IMR-90 (cell line): Measurements from ENCODE around the gene CHAF1B. TPM values are rescaled to one million over a fixed set of nuclear protein-coding genes. Genes with fewer than 3 reads are reported as not detected.

Source experiments
- ATAC-seq: fragments of 200-7000 bp; cut with Tn5 transposase; 2 replicates; pipeline ENCODE4 v1.9.1; 2020; ENCODE audit warnings: low read depth, mild to moderate bottlenecking, moderate library complexity
- BruUV-seq: library from RNA; stranded (reverse); fragments of 400-500 nt; replicated peaks from 2 replicates; lab custom pipeline; 2021; lab: Mats Ljungman, UMichigan
- CTCF ChIA-PET: fragments of 300-600 bp; formaldehyde crosslinking; extraction: SDS; loops from one replicate; lab custom pipeline; 2021; ENCODE audit warnings: antibody characterized with exemption; lab: Yijun Ruan, JAX
- POLR2A ChIA-PET: fragments of 300-600 bp; sonication (Branson Sonifier 250); formaldehyde crosslinking; loops from one replicate; lab custom pipeline; 2022; ENCODE audit warnings: antibody characterized with exemption; ENCODE audit not compliant: unreplicated experiment; lab: Charles Lee
- DNase-seq: peaks from one replicate; pipeline ENCODE4 v3.0.0; 2013
- H2AFZ ChIP-seq: replicated peaks from 2 replicates; pipeline ENCODE3; 2013; ENCODE audit warnings: low read length, mild to moderate bottlenecking; ENCODE audit not compliant: poor library complexity
- H2AK5ac ChIP-seq: 2 replicates; pipeline ENCODE4 v1.6.1; 2013; ENCODE audit warnings: low read depth, low read length, inconsistent platforms
- H2AK9ac ChIP-seq: replicated peaks from 2 replicates; pipeline ENCODE3; 2013; ENCODE audit warnings: mild to moderate bottlenecking, low read depth, low read length, moderate library complexity; ENCODE audit not compliant: poor library complexity
- H2BK120ac ChIP-seq: 2 replicates; pipeline ENCODE4 v1.6.1; 2013; ENCODE audit warnings: low read depth, low read length, inconsistent platforms
- H2BK15ac ChIP-seq: 3 replicates; pipeline ENCODE4 v1.6.1; 2013; ENCODE audit warnings: low read depth, low read length, inconsistent platforms
- H2BK20ac ChIP-seq: 2 replicates; pipeline ENCODE4 v1.6.1; 2013; ENCODE audit warnings: low read depth, mild to moderate bottlenecking, inconsistent platforms, low read length, moderate library complexity
- H2BK5ac ChIP-seq: 2 replicates; pipeline ENCODE4 v1.6.1; 2013; ENCODE audit warnings: mild to moderate bottlenecking, low read depth, low read length, inconsistent platforms; ENCODE audit not compliant: poor library complexity, severe bottlenecking
- H3K14ac ChIP-seq: replicated peaks from 2 replicates; pipeline ENCODE4 v1.6.1; 2013; ENCODE audit warnings: low read depth, low read length, inconsistent platforms
- H3K18ac ChIP-seq: 2 replicates; pipeline ENCODE4 v1.6.1; 2013; ENCODE audit warnings: low read depth, low read length, control low read depth
- H3K23ac ChIP-seq: 2 replicates; pipeline ENCODE4 v1.6.1; 2013; ENCODE audit warnings: low read depth, low read length, inconsistent platforms
- H3K27ac ChIP-seq: 2 replicates; pipeline ENCODE4 v1.5.1; 2013; ENCODE audit warnings: mild to moderate bottlenecking, control low read depth, low read length; ENCODE audit not compliant: insufficient read depth
- H3K27me3 ChIP-seq: 2 replicates; pipeline ENCODE4 v1.6.1; 2013; ENCODE audit warnings: low read length; ENCODE audit not compliant: control insufficient read depth, insufficient read depth
- H3K36me3 ChIP-seq: 2 replicates; pipeline ENCODE4 v1.6.1; 2013; ENCODE audit warnings: low read length, mixed read lengths; ENCODE audit not compliant: control insufficient read depth, insufficient read depth
- H3K4ac ChIP-seq: 2 replicates; pipeline ENCODE4 v1.6.1; 2013; ENCODE audit warnings: low read depth, low read length, inconsistent platforms
- H3K4me1 ChIP-seq: 2 replicates; pipeline ENCODE4 v1.6.1; 2013; ENCODE audit warnings: low read length, mixed read lengths; ENCODE audit not compliant: control insufficient read depth, insufficient read depth
- H3K4me2 ChIP-seq: 2 replicates; pipeline ENCODE4 v1.6.1; 2013; ENCODE audit warnings: low read depth, mild to moderate bottlenecking, control low read depth, low read length, moderate library complexity
- H3K4me3 ChIP-seq: 2 replicates; pipeline ENCODE4 v1.5.1; 2013; ENCODE audit warnings: low read depth, mild to moderate bottlenecking, control low read depth, low read length, moderate library complexity; ENCODE audit not compliant: insufficient read depth
- H3K56ac ChIP-seq: 2 replicates; pipeline ENCODE4 v1.6.1; 2013; ENCODE audit warnings: low read length, inconsistent platforms; ENCODE audit not compliant: insufficient read depth; ENCODE audit errors: extremely low read depth
- H3K79me1 ChIP-seq, 2 experiments: 2 replicates each; pipeline ENCODE4 v1.6.1; 2013; ENCODE audit warnings: low read length in 2 of 2, inconsistent platforms in 1 of 2, low read depth in 1 of 2
- H3K9ac ChIP-seq: 2 replicates; pipeline ENCODE4 v1.6.1; 2013; ENCODE audit warnings: low read depth, low read length, control low read depth
- H3K9me1 ChIP-seq: 2 replicates; pipeline ENCODE4 v1.6.1; 2013; ENCODE audit warnings: low read length, inconsistent platforms; ENCODE audit not compliant: insufficient read depth
- H3K9me3 ChIP-seq: 2 replicates; pipeline ENCODE4 v1.6.1; 2013; ENCODE audit warnings: low read length; ENCODE audit not compliant: control insufficient read depth, insufficient read depth
- H4K20me1 ChIP-seq: 2 replicates; pipeline ENCODE4 v1.6.1; 2013; ENCODE audit warnings: low read length, inconsistent platforms; ENCODE audit not compliant: insufficient read depth
- H4K5ac ChIP-seq: 2 replicates; pipeline ENCODE4 v1.6.1; 2013; ENCODE audit warnings: mild to moderate bottlenecking, low read depth, low read length, control low read depth
- H4K8ac ChIP-seq, 2 experiments: 2 replicates each; pipeline ENCODE4 v1.6.1; 2013; ENCODE audit warnings: low read depth in 2 of 2, low read length in 2 of 2, control low read depth in 1 of 2, inconsistent platforms in 1 of 2
- H4K91ac ChIP-seq: 2 replicates; pipeline ENCODE4 v1.6.1; 2013; ENCODE audit warnings: low read depth, low read length, inconsistent platforms; ENCODE audit not compliant: insufficient read depth
- BHLHE40 ChIP-seq: fragments of 150-350 bp; IDR thresholded peaks from 2 replicates; pipeline ENCODE4 v1.6.1; 2016; ENCODE audit warnings: mild to moderate bottlenecking, low read depth, low read length
- CEBPB ChIP-seq: IDR thresholded peaks from 2 replicates; pipeline ENCODE4 v1.6.1; 2012; ENCODE audit warnings: low read depth, low read length, improper control_type of control experiment
- CHD1 ChIP-seq: IDR thresholded peaks from 2 replicates; pipeline ENCODE4 v1.6.1; 2012; ENCODE audit warnings: low read depth, low read length, improper control_type of control experiment
- MAFK ChIP-seq: IDR thresholded peaks from 2 replicates; pipeline ENCODE4 v1.6.1; 2012; ENCODE audit warnings: low read depth, low read length, improper control_type of control experiment
- RAD21 ChIP-seq: IDR thresholded peaks from 2 replicates; pipeline ENCODE4 v1.6.1; 2012; ENCODE audit warnings: low read length, improper control_type of control experiment
- RFX5 ChIP-seq: IDR thresholded peaks from 2 replicates; pipeline ENCODE4 v1.8.0; 2012; ENCODE audit warnings: low read depth, mild to moderate bottlenecking, low read length, moderate library complexity
- WGBS, 2 experiments: methylation state at CpG; one replicate each; pipeline versions ENCODE4 v1.1.5 to v1.1.7; 2013; ENCODE audit warnings: missing lambda C conversion rate in 2 of 2; ENCODE audit not compliant: insufficient read length in 1 of 2; ENCODE audit errors: extremely low coverage in 2 of 2; 5-methylcytosine and 5-hydroxymethylcytosine counted together
- dilution Hi-C: fragments of 300-500 bp; cut with HindIII; formaldehyde crosslinking; loops from one replicate; pipeline ENCODE4 v1.14.3; 2018; ENCODE audit warnings: low sequenced_read_pairs; ENCODE audit not compliant: unreplicated experiment
- in situ Hi-C: fragments of 300-500 bp; cut with MboI; formaldehyde crosslinking; loops from 3 replicates; pipeline ENCODE4 v1.14.3; 2019; ENCODE audit warnings: low sequenced_read_pairs, inconsistent platforms, mixed read lengths
- intact Hi-C: fragments of 100-400 bp; cut with micrococcal nuclease; formaldehyde crosslinking; loops from 2 replicates; pipeline ENCODE4 v1.10.0; 2022
- polyA plus RNA-seq, 3 experiments: library from polyadenylated mRNA; depleted of rRNA; stranded (reverse); fragments of >200 nt; gene quantifications; 2 replicates each; pipeline ENCODE4 v1.2.3, GENCODE V29; 2012; ENCODE audit warnings: low replicate concordance in 1 of 3
- total RNA-seq: library from RNA; depleted of rRNA; stranded (reverse); fragments of >200 nt; gene quantifications from 2 replicates; pipeline ENCODE4 v1.2.3, GENCODE V29; 2012
- TF ChIP-seq, protein P1 (sequence below): fragments of 150-350 bp; IDR thresholded peaks from 2 replicates; pipeline ENCODE4 v1.6.1; 2017; ENCODE audit warnings: mild to moderate bottlenecking, antibody characterized with exemption, low read length, low read depth
- TF ChIP-seq, protein P2 (sequence below): fragments of 150-350 bp; IDR thresholded peaks from 2 replicates; pipeline ENCODE4 v1.6.1; 2016; ENCODE audit warnings: low read depth, mild to moderate bottlenecking, low read length, moderate library complexity, borderline replicate concordance

CHAF1B gene
- total and polyA plus RNA-seq, 2 of the 4 experiments (the other 2 are of a cell fraction): 4.5 to 6.4 TPM

DNA sequence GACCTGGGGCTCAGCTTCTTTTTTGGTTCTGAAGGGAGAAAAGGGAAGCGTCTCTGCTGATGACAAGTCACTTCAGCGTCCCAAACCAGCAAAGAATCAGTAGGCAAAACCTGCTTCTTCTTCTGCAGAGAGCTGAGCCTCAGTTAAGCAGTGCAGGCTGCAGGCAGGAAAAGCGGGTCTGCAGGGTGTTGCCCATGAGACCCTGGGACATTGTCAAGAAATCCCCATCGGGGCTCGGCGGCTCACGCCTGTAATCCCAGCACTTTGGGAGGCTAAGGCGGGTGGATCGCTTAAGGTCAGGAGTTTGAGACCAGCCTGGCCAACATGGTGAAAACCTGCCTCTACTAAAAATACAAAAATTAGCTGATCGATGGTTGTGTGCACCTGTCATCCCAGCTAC, 78.0 kb downstream of the CHAF1B start:
- CTCF ChIA-PET: no interaction called here

More for the DNA sequence above, 78.0 kb downstream of the CHAF1B start:
- no peak overlapping the region for H4K5ac ChIP-seq
- H2AFZ ChIP-seq: no peak overlapping the region
- intact Hi-C loops (no loop called here), dilution Hi-C loops (no loop called here), in situ Hi-C loops (no loop called here)
- H3K4me3 ChIP-seq: no peak overlapping the region
- no TSS peak for BruUV-seq
- H2BK120ac ChIP-seq: no peak overlapping the region
- no peak overlapping the region for H2BK5ac ChIP-seq
- POLR2A ChIA-PET: no interaction called here
- no peaks in the 10 kb centered on the region; the same call in 1 of the 2 replicates for H3K4me1 ChIP-seq
- no peaks in the 10 kb centered on the region for H3K9me3 ChIP-seq
- no peak overlapping the region for H3K27ac ChIP-seq
- no peak for TF ChIP-seq BHLHE40
- no peak for TF ChIP-seq MAFK
- TF ChIP-seq RFX5: no peak
- TF ChIP-seq, protein P1, sequence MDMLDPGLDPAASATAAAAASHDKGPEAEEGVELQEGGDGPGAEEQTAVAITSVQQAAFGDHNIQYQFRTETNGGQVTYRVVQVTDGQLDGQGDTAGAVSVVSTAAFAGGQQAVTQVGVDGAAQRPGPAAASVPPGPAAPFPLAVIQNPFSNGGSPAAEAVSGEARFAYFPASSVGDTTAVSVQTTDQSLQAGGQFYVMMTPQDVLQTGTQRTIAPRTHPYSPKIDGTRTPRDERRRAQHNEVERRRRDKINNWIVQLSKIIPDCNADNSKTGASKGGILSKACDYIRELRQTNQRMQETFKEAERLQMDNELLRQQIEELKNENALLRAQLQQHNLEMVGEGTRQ: no peak
- TF ChIP-seq CHD1: no peak
- TF ChIP-seq CEBPB: no peak
- TF ChIP-seq, protein P2, sequence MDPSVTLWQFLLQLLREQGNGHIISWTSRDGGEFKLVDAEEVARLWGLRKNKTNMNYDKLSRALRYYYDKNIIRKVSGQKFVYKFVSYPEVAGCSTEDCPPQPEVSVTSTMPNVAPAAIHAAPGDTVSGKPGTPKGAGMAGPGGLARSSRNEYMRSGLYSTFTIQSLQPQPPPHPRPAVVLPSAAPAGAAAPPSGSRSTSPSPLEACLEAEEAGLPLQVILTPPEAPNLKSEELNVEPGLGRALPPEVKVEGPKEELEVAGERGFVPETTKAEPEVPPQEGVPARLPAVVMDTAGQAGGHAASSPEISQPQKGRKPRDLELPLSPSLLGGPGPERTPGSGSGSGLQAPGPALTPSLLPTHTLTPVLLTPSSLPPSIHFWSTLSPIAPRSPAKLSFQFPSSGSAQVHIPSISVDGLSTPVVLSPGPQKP: no peak
- TF ChIP-seq RAD21: no peak
- H3K9ac ChIP-seq: no peak overlapping the region
- H2BK20ac ChIP-seq: no peak overlapping the region
- no peak overlapping the region for H2BK15ac ChIP-seq
- H3K18ac ChIP-seq: no peak overlapping the region
- no peak overlapping the region for H4K91ac ChIP-seq
- H3K9me1 ChIP-seq: no peaks in the 10 kb centered on the region; the same call in 1 of the 2 replicates
- no peak overlapping the region for H3K14ac ChIP-seq
- H3K56ac ChIP-seq: no peak overlapping the region
- no peak overlapping the region for H4K8ac ChIP-seq
- no peak overlapping the region for H2AK5ac ChIP-seq
- no CpG with 5 or more reads among the region's 10 CpGs for WGBS, 2 experiments
- ATAC-seq (no peak), DNase-seq (no peak)
- no peaks in the 10 kb centered on the region for H3K79me1 ChIP-seq
- no peaks in the 10 kb centered on the region for H4K20me1 ChIP-seq
- H2AK9ac ChIP-seq: no peak overlapping the region
- no peaks in the 10 kb centered on the region for H3K36me3 ChIP-seq
- no peak overlapping the region for H3K23ac ChIP-seq
- H3K27me3 ChIP-seq: peaks cover 2% of the 10 kb centered on the region; the same call in 1 of the 2 replicates
- H3K4me2 ChIP-seq: no peak overlapping the region
- no peak overlapping the region for H3K4ac ChIP-seq
